Rectal smooth muscle tissue (tissue), 1 donor: ENCODE data around the gene XXYLT1.

Experiments used
- H3K27ac ChIP-seq: one replicate; pipeline ENCODE4 v1.7.0; 2013; ENCODE audit warnings: low read depth, low read length, inconsistent platforms
- H3K27me3 ChIP-seq: one replicate; pipeline ENCODE4 v1.7.0; 2013; ENCODE audit warnings: low read length; ENCODE audit not compliant: control insufficient read depth, insufficient read depth
- H3K36me3 ChIP-seq: one replicate; pipeline ENCODE4 v1.7.0; 2013; ENCODE audit warnings: low read length; ENCODE audit not compliant: control insufficient read depth, insufficient read depth
- H3K4me1 ChIP-seq: one replicate; pipeline ENCODE4 v1.7.0; 2013; ENCODE audit warnings: low read length; ENCODE audit not compliant: control insufficient read depth, insufficient read depth
- H3K4me3 ChIP-seq: one replicate; pipeline ENCODE4 v1.7.0; 2013; ENCODE audit warnings: low read length
- H3K9ac ChIP-seq: one replicate; pipeline ENCODE4 v1.7.0; 2013; ENCODE audit warnings: low read length

The XXYLT1 gene

GRCh38 chr3:195212749-195213375 lies 58.1 kb downstream of the XXYLT1 start:
- H3K27ac ChIP-seq: no peak overlapping the region
- H3K4me3 ChIP-seq: no peak overlapping the region
- no peaks in the 10 kb centered on the region for H3K27me3 ChIP-seq
- peaks cover 24% of the 10 kb centered on the region for H3K4me1 ChIP-seq
- no peaks in the 10 kb centered on the region for H3K36me3 ChIP-seq
- H3K9ac ChIP-seq: no peak overlapping the region

- Histone ChIP-seq H3K27ac (no peak overlapping the region), H3K27me3 (no peaks in the 10 kb centered on the region), H3K4me3 (no peak overlapping the region)
These were observed 58.8 kb downstream of the XXYLT1 start for GRCh38 chr3:195212033-195212748.

GRCh38 chr3:195210266-195210973 lies 60.5 kb downstream of the XXYLT1 start:
- peak overlapping the region; percentile 46 for H3K4me3 ChIP-seq
- H3K27me3 ChIP-seq: no peaks in the 10 kb centered on the region
- H3K36me3 ChIP-seq: no peaks in the 10 kb centered on the region
- peaks cover 24% of the 10 kb centered on the region for H3K4me1 ChIP-seq
- H3K27ac ChIP-seq: peak overlapping the region; percentile 88
- peak overlapping the region; percentile 36 for H3K9ac ChIP-seq

More at GRCh38 chr3:195212033-195212748, 58.8 kb downstream of the XXYLT1 start:
- peaks cover 24% of the 10 kb centered on the region for H3K4me1 ChIP-seq
- no peaks in the 10 kb centered on the region for H3K36me3 ChIP-seq
- no peak overlapping the region for H3K9ac ChIP-seq

GRCh38 chr3:195209847-195210265 lies 61.1 kb downstream of the XXYLT1 start:
- Histone ChIP-seq H3K4me1 (peaks cover 28% of the 10 kb centered on the region), H3K27me3 (no peaks in the 10 kb centered on the region), H3K27ac (peak overlapping the region; percentile 88), H3K9ac (peak overlapping the region; percentile 36), H3K36me3 (no peaks in the 10 kb centered on the region), H3K4me3 (peak overlapping the region; percentile 46)

- Histone ChIP-seq H3K4me3 (no peak overlapping the region), H3K4me1 (peaks cover 34% of the 10 kb centered on the region), H3K9ac (no peak overlapping the region), H3K27ac (peak overlapping the region; percentile 88), H3K27me3 (no peaks in the 10 kb centered on the region), H3K36me3 (no peaks in the 10 kb centered on the region)
These were observed 61.7 kb downstream of the XXYLT1 start for GRCh38 chr3:195209083-195209846.

- Histone ChIP-seq H3K4me3 (no peak overlapping the region), H3K27me3 (no peaks in the 10 kb centered on the region), H3K4me1 (peaks cover 34% of the 10 kb centered on the region), H3K27ac (peak overlapping the region; percentile 88), H3K36me3 (no peaks in the 10 kb centered on the region), H3K9ac (no peak overlapping the region)
These were observed 62.3 kb downstream of the XXYLT1 start for GRCh38 chr3:195208631-195209030.

- no peaks in the 10 kb centered on the region for H3K36me3 ChIP-seq
- H3K4me3 ChIP-seq: no peak overlapping the region
- H3K27ac ChIP-seq: peak overlapping the region; percentile 54
- H3K27me3 ChIP-seq: no peaks in the 10 kb centered on the region
- no peak overlapping the region for H3K9ac ChIP-seq
- peaks cover 34% of the 10 kb centered on the region for H3K4me1 ChIP-seq
These were observed 62.8 kb downstream of the XXYLT1 start for GRCh38 chr3:195208183-195208582.

- Histone ChIP-seq H3K27me3 (no peaks in the 10 kb centered on the region), H3K4me3 (no peak overlapping the region), H3K36me3 (no peaks in the 10 kb centered on the region), H3K9ac (no peak overlapping the region), H3K4me1 (peaks cover 34% of the 10 kb centered on the region), H3K27ac (peak overlapping the region; percentile 54)
These were observed 63.2 kb downstream of the XXYLT1 start for GRCh38 chr3:195207731-195208130.

- Histone ChIP-seq H3K36me3 (no peaks in the 10 kb centered on the region), H3K4me3 (no peak overlapping the region), H3K27me3 (no peaks in the 10 kb centered on the region), H3K4me1 (peaks cover 34% of the 10 kb centered on the region), H3K9ac (no peak overlapping the region), H3K27ac (peak overlapping the region; percentile 44)
These were observed 63.9 kb downstream of the XXYLT1 start for GRCh38 chr3:195207056-195207455.

GRCh38 chr3:195204360-195205163 lies 66.4 kb downstream of the XXYLT1 start:
- Histone ChIP-seq H3K27ac (peak overlapping the region; percentile 21), H3K9ac (no peak overlapping the region), H3K27me3 (no peaks in the 10 kb centered on the region), H3K36me3 (no peaks in the 10 kb centered on the region), H3K4me1 (peaks cover 20% of the 10 kb centered on the region), H3K4me3 (peak overlapping the region; percentile 2)

GRCh38 chr3:195203606-195204005 lies 67.4 kb downstream of the XXYLT1 start:
- H3K27me3 ChIP-seq: no peaks in the 10 kb centered on the region
- H3K4me3 ChIP-seq: no peak overlapping the region
- peaks cover 11% of the 10 kb centered on the region for H3K4me1 ChIP-seq
- H3K36me3 ChIP-seq: no peaks in the 10 kb centered on the region
- no peak overlapping the region for H3K9ac ChIP-seq
- no peak overlapping the region for H3K27ac ChIP-seq
